ENCODE data around the gene PSEN1. TPM values are rescaled to one million over a fixed set of nuclear protein-coding genes. Genes with fewer than 3 reads are reported as not detected.

PSEN1 gene
- total and polyA plus RNA-seq, 10 of the 15 experiments (the other 5 are each of a cell fraction or from before 2014, with no cell fraction given) = 8.9 to 32.3 (median 21.8) TPM

DNA sequence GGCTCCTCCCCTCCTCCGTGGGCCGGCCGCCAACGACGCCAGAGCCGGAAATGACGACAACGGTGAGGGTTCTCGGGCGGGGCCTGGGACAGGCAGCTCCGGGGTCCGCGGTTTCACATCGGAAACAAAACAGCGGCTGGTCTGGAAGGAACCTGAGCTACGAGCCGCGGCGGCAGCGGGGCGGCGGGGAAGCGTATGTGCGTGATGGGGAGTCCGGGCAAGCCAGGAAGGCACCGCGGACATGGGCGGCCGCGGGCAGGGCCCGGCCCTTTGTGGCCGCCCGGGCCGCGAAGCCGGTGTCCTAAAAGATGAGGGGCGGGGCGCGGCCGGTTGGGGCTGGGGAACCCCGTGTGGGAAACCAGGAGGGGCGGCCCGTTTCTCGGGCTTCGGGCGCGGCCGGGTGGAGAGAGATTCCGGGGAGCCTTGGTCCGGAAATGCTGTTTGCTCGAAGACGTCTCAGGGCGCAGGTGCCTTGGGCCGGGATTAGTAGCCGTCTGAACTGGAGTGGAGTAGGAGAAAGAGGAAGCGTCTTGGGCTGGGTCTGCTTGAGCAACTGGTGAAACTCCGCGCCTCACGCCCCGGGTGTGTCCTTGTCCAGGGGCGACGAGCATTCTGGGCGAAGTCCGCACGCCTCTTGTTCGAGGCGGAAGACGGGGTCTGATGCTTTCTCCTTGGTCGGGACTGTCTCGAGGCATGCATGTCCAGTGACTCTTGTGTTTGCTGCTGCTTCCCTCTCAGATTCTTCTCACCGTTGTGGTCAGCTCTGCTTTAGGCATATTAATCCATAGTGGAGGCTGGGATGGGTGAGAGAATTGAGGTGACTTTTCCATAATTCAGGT is at the start of gene PSEN1 (continued):
- TF ChIP-seq, protein P1, sequence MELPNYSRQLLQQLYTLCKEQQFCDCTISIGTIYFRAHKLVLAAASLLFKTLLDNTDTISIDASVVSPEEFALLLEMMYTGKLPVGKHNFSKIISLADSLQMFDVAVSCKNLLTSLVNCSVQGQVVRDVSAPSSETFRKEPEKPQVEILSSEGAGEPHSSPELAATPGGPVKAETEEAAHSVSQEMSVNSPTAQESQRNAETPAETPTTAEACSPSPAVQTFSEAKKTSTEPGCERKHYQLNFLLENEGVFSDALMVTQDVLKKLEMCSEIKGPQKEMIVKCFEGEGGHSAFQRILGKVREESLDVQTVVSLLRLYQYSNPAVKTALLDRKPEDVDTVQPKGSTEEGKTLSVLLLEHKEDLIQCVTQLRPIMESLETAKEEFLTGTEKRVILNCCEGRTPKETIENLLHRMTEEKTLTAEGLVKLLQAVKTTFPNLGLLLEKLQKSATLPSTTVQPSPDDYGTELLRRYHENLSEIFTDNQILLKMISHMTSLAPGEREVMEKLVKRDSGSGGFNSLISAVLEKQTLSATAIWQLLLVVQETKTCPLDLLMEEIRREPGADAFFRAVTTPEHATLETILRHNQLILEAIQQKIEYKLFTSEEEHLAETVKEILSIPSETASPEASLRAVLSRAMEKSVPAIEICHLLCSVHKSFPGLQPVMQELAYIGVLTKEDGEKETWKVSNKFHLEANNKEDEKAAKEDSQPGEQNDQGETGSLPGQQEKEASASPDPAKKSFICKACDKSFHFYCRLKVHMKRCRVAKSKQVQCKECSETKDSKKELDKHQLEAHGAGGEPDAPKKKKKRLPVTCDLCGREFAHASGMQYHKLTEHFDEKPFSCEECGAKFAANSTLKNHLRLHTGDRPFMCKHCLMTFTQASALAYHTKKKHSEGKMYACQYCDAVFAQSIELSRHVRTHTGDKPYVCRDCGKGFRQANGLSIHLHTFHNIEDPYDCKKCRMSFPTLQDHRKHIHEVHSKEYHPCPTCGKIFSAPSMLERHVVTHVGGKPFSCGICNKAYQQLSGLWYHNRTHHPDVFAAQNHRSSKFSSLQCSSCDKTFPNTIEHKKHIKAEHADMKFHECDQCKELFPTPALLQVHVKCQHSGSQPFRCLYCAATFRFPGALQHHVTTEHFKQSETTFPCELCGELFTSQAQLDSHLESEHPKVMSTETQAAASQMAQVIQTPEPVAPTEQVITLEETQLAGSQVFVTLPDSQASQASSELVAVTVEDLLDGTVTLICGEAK (IDR thresholded peaks at IDR 0.05; ENCODE audit: borderline replicate concordance) = peak; percentile 82
- peak; percentile 27; the same call in 1 of the 2 replicates for TF ChIP-seq TBL1XR1 (IDR thresholded peaks at IDR 0.05; ENCODE audit: low read depth, low read length)
- TF ChIP-seq CHD2 (IDR thresholded peaks at IDR 0.05; ENCODE audit: borderline replicate concordance, low read depth, low read length) = peak; percentile 13; the same call in 1 of the 2 replicates
- TF ChIP-seq IKZF2 (IDR thresholded peaks at IDR 0.05) = peak; percentile 8 to 21; a peak in 1 of 4 replicates
- 0 out of 3 replicates have a peak, but pooled peaks of 1 of the 2 experiments have one; percentile 57 for TF ChIP-seq EGR1 (IDR thresholded peaks at IDR 0.05; ENCODE audit: borderline replicate concordance in 1 of 2, low read depth in 2 of 2, low read length in 2 of 2)
- TF ChIP-seq, protein P2, sequence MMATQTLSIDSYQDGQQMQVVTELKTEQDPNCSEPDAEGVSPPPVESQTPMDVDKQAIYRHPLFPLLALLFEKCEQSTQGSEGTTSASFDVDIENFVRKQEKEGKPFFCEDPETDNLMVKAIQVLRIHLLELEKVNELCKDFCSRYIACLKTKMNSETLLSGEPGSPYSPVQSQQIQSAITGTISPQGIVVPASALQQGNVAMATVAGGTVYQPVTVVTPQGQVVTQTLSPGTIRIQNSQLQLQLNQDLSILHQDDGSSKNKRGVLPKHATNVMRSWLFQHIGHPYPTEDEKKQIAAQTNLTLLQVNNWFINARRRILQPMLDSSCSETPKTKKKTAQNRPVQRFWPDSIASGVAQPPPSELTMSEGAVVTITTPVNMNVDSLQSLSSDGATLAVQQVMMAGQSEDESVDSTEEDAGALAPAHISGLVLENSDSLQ (IDR thresholded peaks at IDR 0.05) = peak; percentile 63; the same call in 1 of the 2 replicates
- no peak for TF ChIP-seq FOXM1 (IDR thresholded peaks at IDR 0.05; ENCODE audit: low read depth, low read length)
- TF ChIP-seq, protein P3, sequence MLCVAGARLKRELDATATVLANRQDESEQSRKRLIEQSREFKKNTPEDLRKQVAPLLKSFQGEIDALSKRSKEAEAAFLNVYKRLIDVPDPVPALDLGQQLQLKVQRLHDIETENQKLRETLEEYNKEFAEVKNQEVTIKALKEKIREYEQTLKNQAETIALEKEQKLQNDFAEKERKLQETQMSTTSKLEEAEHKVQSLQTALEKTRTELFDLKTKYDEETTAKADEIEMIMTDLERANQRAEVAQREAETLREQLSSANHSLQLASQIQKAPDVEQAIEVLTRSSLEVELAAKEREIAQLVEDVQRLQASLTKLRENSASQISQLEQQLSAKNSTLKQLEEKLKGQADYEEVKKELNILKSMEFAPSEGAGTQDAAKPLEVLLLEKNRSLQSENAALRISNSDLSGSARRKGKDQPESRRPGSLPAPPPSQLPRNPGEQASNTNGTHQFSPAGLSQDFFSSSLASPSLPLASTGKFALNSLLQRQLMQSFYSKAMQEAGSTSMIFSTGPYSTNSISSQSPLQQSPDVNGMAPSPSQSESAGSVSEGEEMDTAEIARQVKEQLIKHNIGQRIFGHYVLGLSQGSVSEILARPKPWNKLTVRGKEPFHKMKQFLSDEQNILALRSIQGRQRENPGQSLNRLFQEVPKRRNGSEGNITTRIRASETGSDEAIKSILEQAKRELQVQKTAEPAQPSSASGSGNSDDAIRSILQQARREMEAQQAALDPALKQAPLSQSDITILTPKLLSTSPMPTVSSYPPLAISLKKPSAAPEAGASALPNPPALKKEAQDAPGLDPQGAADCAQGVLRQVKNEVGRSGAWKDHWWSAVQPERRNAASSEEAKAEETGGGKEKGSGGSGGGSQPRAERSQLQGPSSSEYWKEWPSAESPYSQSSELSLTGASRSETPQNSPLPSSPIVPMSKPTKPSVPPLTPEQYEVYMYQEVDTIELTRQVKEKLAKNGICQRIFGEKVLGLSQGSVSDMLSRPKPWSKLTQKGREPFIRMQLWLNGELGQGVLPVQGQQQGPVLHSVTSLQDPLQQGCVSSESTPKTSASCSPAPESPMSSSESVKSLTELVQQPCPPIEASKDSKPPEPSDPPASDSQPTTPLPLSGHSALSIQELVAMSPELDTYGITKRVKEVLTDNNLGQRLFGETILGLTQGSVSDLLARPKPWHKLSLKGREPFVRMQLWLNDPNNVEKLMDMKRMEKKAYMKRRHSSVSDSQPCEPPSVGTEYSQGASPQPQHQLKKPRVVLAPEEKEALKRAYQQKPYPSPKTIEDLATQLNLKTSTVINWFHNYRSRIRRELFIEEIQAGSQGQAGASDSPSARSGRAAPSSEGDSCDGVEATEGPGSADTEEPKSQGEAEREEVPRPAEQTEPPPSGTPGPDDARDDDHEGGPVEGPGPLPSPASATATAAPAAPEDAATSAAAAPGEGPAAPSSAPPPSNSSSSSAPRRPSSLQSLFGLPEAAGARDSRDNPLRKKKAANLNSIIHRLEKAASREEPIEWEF (IDR thresholded peaks at IDR 0.05; ENCODE audit: insufficient replicate concordance, low read depth, low read length) = no peak
- TF ChIP-seq, protein P4, sequence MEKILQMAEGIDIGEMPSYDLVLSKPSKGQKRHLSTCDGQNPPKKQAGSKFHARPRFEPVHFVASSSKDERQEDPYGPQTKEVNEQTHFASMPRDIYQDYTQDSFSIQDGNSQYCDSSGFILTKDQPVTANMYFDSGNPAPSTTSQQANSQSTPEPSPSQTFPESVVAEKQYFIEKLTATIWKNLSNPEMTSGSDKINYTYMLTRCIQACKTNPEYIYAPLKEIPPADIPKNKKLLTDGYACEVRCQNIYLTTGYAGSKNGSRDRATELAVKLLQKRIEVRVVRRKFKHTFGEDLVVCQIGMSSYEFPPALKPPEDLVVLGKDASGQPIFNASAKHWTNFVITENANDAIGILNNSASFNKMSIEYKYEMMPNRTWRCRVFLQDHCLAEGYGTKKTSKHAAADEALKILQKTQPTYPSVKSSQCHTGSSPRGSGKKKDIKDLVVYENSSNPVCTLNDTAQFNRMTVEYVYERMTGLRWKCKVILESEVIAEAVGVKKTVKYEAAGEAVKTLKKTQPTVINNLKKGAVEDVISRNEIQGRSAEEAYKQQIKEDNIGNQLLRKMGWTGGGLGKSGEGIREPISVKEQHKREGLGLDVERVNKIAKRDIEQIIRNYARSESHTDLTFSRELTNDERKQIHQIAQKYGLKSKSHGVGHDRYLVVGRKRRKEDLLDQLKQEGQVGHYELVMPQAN (conservative IDR thresholded peaks at IDR 0.05) = peak; percentile 74
- 0 out of 2 replicates have a peak, but pooled peaks have one; percentile 33 for TF ChIP-seq BCL11A (IDR thresholded peaks at IDR 0.05; ENCODE audit: low read depth, low read length)
- TF ChIP-seq ATF7 (IDR thresholded peaks at IDR 0.05; ENCODE audit: low read depth) = peak; percentile 42; the same call in 1 of the 2 replicates
- peak; percentile 94 for TF ChIP-seq POLR2A (IDR thresholded peaks at IDR 0.05; ENCODE audit: low read depth, low read length)
- TF ChIP-seq RB1 (IDR thresholded peaks at IDR 0.05; ENCODE audit: borderline replicate concordance) = 0 out of 2 replicates have a peak, but pooled peaks have one; percentile 40
- TF ChIP-seq, protein P5, sequence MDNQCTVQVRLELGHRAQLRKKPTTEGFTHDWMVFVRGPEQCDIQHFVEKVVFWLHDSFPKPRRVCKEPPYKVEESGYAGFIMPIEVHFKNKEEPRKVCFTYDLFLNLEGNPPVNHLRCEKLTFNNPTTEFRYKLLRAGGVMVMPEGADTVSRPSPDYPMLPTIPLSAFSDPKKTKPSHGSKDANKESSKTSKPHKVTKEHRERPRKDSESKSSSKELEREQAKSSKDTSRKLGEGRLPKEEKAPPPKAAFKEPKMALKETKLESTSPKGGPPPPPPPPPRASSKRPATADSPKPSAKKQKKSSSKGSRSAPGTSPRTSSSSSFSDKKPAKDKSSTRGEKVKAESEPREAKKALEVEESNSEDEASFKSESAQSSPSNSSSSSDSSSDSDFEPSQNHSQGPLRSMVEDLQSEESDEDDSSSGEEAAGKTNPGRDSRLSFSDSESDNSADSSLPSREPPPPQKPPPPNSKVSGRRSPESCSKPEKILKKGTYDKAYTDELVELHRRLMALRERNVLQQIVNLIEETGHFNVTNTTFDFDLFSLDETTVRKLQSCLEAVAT (IDR thresholded peaks at IDR 0.05) = peak; percentile 81

Data from GM12878 (cell line).